8988T (cell line): ENCODE measurements around the gene SDCCAG8.

Experiments
- DNase-seq: peaks from one replicate; pipeline ENCODE4 v3.0.0; 2011

SDCCAG8 gene

GRCh38 chr1:243394601-243395464 is 139.0 kb downstream of the SDCCAG8 start:
- no peak for DNase-seq

GRCh38 chr1:243396424-243396823 is 140.6 kb downstream of the SDCCAG8 start:
- DNase-seq, result no peak

GRCh38 chr1:243396876-243397275 is 141.0 kb downstream of the SDCCAG8 start:
- DNase-seq, result no peak

DNA sequence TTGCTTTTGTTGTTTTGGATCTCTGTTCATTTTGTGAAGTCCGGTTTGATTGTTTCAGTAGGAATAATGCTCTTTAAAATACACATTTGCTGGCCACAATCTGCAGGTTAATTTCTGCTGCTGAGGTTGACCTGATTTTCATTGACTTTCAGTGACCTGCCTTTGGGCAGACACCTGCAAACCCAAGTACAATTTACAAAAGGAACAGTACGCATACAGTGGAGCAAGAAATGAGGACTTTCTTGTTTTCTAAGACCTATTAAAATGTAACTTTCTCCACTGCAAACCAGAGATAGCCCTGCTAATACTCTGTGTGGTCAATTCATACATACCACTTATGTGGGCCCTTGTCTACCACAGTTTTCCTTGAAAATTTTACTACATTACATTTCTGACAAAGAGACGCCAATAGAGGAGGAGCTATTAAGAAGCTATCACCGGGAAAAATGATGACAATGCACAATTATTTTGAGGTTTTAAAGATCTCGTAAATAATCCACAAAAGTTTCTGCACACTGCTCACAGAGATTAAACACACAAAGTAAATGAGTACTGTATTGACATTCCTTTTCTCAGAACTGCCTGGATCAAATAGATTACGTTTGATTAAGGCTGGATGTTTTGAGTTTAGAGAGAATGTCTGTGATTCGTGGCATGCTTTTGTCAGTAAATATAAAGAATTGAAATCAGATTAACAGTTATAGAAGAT is 141.9 kb downstream of the SDCCAG8 start:
- DNase-seq, result no peak

DNA sequence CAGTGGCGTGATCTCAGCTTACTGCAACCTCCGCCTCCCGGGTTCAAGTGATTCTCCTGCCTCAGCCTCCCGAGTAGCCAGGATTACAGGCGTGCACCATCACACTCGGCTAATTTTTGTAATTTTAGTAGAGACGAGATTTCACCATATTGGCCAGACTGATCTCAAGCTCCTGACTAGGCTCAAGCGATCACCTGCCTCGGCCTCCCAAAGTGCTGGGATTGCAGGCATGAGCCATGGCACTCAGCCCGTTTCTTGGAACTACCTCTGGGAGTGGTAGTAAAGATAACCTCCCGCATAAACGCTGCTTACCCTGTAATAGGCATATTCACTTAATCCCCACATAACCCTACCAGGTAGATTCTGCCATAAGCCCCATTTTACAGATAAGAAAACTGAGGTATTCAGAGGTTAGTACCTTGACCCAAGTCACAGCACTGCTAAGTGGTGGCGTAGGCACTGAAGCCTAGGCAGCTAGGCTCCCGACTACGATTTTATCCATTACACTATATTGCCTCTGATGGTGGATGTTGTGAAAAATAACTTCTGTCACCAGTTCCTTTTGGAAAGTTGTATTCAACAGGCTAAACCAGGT is 143.8 kb downstream of the SDCCAG8 start:
- no peak for DNase-seq

- DNase-seq, result no peak
Measured at GRCh38 chr1:243402868-243403267, 147.0 kb downstream of the SDCCAG8 start.

DNA sequence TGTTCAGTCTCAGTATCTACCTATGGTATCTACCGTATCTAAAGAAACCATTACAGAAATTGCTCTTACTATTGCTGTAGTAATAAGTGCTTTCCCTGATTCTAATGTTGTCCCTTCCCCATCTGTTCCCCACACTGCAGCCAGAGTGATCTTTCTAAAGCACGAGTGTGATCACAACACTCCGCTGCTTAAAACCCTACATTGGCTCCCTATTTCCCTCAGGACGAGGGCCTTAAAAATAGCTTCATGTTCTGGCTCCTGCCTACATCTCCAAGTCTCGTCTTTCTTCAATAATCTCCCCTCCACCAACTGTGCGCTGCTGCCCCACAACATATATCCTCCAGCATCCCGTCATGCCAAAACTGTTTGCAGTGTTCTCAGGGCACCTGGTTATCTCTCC is 150.6 kb downstream of the SDCCAG8 start:
- no peak for DNase-seq

- no peak for DNase-seq
Measured at GRCh38 chr1:243407284-243408018, 151.6 kb downstream of the SDCCAG8 start.

- no peak for DNase-seq
Measured at GRCh38 chr1:243408479-243408878, 152.6 kb downstream of the SDCCAG8 start.

GRCh38 chr1:243409284-243409683 is 153.4 kb downstream of the SDCCAG8 start:
- no peak for DNase-seq

DNA sequence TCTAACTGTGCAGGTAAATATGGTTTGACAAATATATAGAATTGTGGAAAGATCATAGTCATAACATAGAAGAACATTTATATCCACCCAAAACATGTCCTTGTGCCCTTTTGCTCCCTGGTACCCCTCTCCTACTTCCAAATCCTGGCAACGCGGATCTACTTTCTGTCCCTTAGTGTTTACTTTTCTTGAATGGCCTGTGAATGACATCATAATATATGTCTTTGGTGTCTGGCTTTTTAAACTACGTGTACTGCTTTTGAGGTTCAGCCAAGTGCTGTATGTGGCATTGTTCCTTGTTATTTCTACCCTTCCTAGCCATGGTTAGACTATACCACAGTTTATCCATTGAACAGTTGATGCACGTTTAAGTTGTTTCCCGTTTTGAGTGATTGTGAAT is 155.6 kb downstream of the SDCCAG8 start:
- no peak for DNase-seq

DNA sequence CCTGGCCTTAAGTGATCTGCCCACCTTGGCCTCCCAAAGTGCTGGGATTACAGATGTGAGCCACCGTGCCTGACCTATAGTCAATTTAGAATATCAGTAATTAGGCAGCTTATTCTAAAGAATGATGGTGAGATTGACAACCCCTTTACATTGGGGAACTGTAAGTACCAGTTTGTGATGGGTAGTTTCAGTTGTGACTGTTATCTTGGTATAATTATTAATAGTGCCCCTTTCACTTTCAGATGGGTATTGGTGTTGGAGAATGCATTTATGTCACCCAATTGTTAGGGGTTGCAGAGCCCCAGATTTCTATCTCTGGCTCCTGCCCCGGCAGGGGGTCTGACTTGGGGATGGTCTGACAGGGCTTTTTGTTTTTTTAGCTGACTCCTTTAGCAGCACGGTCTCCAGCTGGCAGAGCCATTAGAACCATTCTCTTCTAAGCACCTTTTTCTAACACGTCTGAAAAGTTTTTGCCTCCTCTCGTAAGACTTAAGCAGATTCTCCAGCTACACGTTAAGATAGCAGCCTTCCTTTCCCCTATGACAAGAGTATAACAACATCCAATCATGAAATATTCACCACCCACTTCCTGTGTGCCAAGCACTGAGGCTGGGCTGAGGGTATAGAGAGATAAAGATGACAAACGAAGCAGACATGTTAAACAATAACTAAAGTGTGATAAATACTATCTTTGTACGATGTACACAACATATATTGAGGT is 157.8 kb downstream of the SDCCAG8 start:
- DNase-seq, result no peak

DNA sequence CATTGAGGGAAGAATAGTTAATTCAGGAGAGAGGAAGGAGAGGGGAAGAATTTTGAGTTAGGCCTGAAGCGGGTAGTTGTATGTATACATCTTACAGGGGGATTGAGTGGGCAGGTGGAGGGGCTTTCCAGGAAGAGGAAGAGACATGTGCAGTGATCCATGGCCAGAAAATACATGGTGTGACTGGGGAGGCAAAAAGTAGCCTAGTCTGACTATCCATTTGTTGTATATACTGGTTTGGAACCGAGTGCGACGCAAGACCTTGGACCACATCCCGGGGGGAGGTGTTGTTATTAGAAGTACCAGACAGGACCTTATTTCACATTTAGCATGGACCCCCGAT is 158.3 kb downstream of the SDCCAG8 start:
- DNase-seq, result no peak

- no peak for DNase-seq
Measured at GRCh38 chr1:243415663-243416408, 160.0 kb downstream of the SDCCAG8 start.

- no peak for DNase-seq
Measured at GRCh38 chr1:243416495-243416894, 160.7 kb downstream of the SDCCAG8 start.

- no peak for DNase-seq
Measured at GRCh38 chr1:243420016-243420945, 164.4 kb downstream of the SDCCAG8 start.

DNA sequence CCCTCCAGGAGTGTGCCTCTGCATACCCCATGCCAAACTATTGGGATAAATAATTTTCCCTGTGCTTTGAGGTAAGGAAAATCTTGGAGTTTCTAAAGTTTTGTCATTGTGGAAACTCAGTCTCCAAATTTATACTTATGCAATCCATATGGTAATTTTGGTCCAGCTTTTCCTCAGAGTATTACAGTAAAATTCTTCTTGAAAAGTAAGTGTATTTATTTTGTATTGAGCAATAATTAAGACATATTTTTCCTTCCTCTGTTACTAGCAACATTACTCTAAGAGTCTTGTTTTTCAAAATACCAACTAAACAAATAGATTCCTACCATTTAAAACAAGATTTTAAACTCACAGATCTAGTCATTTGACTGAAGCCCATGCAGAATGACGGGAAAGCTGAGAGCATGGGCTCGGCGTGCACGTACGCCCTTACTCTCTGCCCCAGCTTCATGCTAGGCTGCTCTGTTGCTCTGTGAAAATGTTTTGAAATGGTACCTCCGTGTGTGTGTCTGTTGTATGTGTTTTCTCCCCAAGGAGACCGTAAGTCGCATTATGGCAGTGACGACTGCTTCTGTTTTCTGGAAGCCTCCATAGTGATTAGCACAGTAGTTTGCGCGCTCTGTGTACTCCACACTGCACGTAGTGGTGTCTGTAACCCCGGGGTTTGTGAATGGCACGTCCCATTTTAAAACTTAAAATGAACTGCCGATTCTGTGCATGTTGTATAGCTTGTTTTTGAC is 165.3 kb downstream of the SDCCAG8 start:
- no peak for DNase-seq

DNA sequence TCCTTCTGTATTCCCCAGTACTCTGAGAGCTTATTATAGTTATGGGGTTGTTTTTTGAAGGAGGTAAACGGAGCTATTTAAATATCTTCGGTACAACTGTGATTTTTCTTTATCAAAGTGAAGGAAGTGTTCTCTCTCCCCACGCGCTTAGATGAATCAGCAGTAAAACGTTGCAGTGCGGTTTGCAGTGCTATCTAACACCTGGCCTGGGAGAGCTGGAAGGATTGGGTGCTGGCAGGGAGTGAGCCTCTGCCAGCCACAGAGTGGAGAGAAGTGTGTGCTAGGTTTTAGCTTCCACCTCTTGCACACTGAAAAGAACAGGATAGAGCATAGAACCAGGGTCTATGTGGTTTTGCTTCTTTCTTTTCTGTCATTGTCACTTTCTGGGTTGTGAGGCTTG is 165.9 kb downstream of the SDCCAG8 start:
- DNase-seq, result no peak

DNA sequence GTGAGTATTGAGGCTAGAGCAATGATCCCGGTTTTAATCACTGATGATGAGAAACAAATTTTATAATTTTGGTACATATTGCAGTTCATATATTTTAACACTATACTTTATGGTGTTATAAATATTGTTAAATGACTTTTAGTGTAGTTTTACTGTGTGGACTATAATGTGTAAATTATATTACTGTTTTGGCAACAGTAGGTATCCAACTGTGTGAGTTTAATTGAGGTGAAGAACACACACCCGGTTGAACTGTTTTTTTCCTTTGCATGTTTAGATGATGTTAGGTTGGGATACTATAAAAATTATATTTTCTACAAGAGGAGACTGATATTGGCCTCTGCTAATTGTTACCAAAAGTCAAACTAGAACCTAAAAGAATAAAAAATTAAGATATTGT is 166.5 kb downstream of the SDCCAG8 start:
- no peak for DNase-seq

- no peak for DNase-seq
Measured at GRCh38 chr1:243428084-243428483, 172.2 kb downstream of the SDCCAG8 start.
